HG03196 (cell line): Measurements from ENCODE around the gene SKI.
"Not testable (repeated sequence)": the region's sequence is repeated elsewhere in the genome, so short reads cannot be mapped to it uniquely, and the experiment has no call there.

Experiments
- ATAC-seq: cut with Tn5 transposase; IDR thresholded peaks from one replicate; pipeline ENCODE4 v1.9.1; 2021; ENCODE audit not compliant: unreplicated experiment

The SKI gene

DNA sequence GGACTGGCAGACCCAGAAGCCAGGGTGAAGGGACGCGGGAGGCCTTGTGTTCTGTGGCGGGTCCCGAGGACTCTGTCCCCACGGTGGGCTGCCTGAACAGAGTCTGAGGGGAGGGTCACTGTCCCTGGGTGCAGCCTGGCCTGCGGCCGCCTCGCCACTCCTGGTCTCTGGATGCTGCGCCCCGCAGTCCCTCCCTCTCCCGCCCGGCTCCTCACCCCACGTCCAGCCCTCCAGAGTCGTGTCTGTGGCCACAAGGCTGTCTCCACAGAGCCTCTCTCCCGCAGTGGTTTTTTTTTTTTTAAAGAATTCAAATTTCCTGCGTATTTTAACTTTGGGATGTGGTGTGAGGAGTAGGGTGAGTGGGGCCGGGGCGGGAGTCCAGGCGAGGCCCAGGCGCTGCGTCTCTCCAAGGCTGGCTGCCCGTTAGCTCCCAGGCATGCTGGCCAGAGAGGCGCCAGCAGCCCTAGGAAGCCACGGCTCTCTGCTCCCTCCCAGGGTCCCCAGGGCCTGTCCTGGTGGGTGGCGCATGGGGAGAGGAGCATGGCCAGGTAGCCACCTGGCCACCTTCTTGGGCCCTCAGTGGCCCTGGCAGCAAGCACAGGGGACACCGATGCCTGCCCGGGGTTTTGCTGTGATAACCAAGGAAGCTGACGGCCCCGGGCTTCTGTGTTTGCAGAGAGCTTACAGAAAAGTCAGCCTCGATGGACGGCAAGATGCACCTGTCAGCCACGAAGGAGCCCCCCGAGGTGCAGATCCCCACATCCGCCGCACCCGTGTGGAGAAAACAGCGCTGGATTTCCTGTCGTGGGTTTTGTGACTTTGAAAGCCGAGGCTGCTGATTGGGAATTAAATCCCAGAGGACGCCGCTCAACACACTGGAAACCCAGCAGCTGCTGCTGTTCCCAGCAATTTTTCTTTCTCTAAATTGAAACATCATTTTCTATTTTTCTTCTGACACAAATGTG lies 90.5 kb downstream of the SKI start:
- no peak for ATAC-seq

DNA sequence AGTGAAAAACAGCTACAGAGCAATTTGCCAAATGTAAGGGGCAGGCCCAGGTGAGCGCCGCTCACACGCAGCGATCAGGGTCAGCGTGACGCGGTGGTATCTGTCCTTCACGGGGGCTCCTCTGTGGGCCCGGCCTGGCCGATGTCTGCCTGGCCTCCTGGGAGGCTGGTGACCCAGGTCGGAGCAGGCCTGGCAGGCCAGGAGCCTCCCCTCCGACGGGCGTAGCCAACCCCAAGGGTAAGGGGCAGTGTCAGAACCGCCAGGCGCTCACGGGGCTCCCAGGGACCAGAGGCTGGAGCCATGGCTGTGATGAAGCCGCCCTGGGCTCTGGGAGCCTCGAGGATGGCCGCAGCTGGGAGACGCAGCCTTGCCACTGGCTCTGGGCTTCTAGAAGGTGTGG lies 91.2 kb downstream of the SKI start:
- ATAC-seq = no peak

DNA sequence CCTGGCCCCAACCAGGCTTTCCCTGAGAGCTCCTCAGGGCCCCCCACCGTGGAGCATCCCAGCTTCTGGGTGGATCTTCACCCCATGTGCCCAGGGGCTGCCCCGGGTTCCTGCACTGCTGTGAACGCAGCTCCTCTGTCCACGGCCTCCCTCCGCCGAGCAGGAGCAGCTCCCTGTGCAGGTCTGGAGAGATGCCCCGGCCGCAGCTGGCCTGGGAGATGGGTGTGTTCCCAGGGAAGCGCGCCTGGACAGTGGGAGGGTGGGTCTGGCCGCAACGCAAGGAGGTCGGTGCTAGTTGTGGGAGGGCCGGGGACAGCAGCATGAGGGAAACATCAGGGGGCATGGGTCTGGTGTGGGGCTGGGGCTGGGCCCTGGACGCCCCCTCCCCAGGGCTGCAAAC lies 91.9 kb downstream of the SKI start:
- ATAC-seq = no peak

DNA sequence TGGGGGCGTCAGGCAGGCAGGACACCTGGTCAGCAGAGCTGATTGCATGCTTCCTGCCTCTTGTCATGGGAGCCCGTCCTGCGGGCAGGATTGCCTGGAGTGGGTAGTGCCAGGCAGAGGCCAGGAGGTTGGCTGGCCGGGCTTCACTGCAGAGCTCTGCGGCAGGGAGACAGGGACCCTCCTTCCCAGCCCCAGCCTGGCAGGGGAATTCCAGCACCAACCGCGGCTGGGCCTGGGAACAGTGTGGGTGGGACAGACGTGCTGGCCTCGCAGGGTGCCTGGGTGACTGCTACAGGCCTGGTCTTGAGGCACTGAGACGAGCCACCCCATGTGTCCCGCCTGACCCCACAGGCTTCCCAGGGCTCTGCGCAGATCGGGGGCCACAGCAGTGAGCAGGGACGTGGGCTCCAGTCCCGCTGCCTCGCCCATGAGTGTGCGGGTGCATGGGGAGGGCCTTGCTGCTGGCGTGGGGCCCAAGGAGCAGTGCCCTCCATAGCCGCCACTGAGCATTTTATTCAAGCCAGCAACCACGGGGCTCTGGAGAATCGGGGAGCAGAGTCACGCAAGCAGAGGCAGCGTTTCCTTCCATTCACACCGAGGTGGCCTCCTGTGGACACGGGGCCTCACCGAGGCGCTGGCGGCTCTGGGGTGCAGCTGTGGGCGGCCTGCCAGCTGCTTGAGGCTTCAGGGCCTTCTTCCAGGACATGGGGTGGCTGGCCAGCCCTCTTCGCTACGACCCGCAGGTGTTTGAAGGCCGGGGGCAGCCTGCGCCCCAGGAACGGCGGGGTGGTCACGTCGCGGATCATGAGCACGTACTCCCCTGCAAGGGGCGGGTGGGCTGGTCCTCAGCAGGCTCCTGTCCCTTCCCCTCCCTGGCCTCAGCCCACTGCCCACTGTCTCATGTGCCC lies 92.9 kb downstream of the SKI start:
- ATAC-seq = no peak

DNA sequence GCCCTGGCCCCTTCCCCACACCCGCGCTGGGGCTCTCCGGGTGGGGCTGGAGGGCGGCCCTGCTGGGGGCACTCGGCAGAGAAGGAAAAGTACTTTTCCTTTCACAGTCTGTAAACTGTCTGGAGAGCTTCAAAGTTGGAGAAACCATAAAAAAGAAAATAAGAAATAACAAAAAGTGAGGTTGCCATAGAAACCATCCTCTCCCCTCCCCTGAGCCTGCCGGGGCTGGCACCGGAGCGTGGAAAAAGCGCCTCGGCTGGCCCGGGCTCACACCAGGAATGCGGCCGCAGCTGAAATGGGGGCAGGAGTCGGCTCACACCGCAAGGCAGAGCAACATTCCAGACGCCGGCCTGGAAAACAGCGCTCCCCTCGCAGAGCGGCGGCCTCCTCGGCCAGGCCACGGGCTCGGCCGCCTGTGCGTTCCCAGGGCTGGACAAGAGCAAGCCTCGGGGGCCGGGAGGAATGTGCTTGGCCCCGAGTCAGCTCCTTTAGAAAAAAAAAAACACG lies 94.0 kb downstream of the SKI start:
- no peak for ATAC-seq

DNA sequence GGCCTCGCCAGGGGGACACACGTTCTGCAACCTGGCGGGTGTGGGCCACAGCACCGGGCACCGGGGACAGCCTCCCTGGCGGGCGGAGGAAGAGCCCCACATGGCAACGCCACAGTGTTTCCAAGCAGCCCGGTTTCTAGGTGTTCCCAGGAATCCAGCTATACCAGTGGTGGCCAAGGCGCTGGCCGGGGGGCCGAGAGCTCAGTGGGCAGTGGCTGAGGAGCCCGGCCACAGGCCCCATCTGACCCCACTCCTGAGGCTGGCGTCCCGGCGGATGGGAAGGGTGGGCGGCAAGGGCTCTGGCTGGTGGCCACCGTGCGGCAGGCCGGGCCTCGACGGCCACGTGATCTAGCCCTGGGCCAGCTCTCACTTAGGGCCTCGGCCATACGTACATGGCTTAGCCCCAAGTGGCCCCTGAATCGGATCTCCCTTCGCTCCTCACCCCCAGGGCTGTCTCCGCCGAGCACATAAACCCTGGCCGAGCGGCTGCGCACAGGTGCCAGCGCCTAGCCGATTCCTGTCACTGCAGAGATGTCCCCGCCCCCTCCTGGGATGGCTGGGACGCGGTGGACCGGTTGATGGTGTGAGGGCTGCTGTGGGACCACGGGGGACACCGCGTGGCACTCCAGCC lies 94.6 kb downstream of the SKI start:
- no peak for ATAC-seq

DNA sequence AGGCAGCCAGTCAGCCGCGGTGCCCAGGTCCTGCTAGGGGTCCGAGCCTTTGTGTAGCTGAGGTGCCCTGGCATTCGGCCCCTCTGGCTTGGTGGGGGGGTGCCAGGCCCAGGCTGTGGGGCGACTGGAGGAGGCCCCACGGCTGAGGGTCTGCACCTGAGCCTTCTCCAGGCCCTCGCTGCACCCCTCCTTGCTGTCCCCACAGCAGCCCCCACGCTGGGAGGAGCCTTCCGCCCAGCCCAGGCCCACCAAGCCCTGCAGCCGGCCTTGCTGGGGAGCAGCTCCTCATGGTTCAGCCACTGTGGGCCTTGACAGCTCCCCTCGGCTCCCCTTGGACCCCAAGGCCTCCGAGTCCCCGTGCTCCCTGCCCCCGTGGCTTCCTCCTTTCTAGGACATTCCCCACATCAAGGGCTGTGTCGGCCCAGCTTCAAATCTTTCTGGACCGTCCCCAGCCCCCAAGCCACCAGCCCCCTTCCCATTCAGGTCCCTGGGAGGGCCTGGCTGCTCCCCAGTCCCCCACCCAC lies 95.4 kb downstream of the SKI start:
- no peak for ATAC-seq

DNA sequence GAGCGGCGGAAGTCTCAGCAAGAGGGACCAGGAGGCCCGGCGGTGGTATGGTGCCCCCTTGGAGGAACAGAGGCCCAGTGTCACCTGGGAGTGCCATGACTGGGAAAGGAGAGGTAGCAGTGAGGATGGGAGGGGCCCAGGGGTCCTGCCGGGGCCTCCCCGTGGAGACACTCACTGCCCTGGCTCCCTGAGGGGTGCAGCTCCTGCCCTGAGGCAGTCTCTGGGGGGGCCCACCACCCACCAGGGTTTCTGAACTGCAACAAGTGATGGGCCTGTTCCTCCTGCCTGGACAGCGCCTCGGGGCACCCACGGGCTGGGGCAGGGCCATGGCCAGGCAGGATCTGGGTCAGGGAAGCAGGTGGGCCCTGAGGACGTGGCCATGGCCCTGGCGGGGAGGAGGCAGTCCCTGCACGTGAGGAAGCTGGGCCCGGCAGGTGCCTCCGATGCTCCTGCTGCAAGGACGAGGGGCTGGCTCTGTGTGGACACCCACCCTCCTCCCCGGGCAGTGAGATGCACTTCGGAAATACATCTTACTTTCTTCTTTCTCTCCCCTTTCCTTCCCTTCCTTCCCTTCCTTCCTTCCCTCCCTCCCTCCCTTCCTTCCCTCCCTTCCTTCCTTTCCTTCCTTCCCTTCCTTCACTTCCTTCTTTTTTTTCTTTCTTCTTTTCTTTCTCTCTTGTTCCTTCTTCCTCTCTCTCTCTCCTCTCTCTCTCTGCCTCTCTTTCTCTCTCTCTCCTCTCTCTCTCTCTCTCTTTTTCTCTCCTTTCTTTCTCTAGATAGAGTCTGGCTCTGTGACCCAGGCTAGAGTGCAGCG lies 96.6 kb downstream of the SKI start:
- no peak for ATAC-seq

DNA sequence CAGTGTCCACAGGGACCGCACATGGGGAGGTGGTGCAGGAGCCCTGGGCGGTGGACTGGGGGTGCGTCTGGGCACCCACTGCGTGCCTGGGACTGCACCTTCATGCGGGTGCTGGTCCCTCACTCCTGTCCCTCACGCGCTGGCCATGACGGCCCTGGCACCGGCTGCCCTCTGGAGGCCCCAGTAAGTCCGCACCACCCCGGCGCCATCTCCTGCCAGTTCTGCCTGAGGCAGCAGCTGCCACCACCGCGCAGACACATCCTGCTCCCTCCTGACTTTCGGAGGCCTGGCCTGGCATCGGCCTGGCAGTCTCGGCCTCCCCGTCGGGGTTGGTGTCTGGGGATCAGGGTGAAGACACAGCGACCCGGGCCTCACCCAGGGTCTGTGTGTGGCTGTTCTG lies 98.4 kb downstream of the SKI start:
- no peak for ATAC-seq

DNA sequence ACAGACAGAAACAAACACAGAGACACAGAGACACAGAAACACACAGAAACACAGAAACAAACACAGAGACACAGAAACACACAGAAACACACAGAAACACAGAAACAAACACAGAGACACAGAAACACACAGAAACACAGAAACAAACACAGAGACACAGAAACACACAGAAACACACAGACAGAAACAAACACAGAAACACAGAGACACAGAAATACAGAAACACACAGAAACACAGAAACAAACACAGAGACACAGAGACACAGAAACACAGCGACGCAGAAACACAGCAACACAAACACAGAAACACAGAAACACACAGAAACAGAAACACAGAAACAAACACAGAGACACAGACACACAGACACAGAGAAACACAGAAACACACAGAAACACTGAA lies 99.0 kb downstream of the SKI start:
- ATAC-seq = not testable (repeated sequence)

DNA sequence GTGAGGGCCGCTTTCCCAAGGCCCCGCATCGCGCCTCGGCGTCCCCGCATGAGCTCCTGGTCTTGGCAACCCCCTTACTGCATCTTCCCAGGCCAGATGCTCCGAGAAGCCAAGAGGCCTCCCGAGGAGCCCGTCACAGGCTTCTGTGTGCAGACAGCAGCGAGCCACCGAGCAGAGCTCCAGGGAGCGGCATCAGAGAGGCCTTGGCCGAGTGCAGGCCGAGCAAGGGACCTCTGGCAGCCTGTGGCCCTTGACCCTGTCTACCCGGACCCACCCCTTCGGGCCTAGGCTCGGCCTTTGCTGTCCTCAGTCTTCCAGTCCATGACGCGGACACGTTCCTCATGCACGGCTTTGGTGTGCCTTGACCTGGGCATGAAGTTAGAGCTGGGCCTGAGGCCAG lies 99.7 kb downstream of the SKI start:
- ATAC-seq = no peak

DNA sequence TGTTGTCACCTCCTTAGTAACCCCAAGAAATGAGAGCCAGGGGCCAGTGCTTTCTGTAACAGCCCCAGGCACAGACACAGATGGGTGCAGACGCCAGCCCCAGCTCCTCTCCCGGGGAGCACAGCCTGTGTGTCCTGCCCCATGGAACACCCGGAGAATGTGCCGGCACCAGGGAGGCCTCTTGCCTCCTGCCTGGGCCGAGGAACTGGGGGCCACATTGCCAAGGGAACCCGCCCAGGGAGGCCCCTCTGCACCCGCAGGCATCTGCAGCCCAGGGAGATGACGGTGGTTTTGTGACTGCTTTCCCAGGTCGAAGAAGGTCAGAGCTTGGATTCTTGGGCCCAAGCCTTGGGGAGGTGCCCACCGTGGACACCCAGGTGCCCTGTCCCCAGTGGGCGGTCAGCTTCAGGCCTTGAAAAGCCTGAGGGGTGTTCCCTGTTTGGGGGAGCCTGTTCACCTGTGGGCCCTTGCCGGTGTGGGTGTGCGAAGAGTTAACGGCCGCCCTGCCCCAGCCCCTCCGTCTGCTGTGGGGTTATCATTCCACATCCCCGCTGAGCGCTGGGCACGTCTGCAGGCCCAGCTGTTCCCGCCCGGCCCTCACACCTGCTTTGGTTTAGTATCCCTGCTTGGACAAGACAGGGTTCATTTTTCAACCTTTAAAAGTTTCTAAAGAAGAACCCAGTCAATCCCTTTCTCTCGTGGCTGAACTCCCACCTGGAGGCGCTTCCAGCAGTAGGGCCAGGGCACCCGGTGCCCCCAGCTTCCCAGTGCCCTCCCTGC lies 100.7 kb downstream of the SKI start:
- no peak for ATAC-seq

DNA sequence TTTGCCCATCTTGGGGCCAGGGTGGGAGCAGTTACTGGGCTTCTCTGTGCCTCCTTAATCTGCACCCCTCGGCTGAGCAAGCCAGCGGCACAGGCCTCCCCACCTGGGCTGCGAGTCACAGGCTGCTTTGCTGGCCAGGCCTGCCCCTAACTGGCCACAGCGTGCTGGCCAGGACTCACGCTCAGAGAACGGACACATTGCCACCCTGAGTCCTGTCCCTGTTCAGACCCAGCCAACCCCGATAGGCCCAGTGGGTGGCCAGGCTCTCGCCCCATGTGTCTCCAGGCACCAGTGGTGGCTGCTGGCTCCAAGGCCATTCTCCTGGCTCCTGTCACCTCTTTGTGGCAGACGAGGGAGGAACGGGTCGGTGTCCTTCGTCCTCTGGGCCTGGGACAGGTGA lies 101.9 kb downstream of the SKI start:
- ATAC-seq = no peak

DNA sequence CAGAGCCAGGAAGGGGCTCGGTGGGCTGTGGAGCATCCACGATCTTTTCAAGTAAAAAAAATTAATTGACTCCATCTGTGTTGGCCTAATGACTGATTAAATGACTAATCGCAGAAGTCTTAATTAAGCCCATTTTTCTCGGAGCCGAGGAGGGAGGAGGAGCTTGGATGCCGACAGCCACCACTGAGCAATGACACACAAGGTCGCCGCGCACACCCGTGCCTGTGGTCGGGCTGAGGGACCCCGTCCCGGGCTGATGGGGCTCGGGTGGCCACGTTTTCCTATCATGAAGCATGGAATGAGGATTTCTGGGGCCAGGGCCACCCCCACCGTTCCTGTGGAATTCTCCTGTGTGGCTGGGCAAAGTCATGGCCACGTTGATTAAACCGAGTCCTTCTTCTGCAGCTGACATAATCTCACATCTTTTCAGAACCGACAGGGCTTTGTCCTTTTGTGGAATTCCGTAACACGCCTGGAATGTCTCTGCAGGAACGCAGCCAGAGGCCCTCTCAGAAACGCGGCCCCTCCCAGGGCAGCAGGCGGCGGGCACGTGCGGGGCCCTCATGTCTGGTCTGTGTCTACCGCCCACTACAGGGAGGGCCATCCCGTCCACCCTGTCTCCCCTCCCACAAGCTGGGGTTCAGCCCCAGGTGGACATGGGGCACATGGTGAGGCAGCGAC lies 102.5 kb downstream of the SKI start:
- no peak for ATAC-seq

DNA sequence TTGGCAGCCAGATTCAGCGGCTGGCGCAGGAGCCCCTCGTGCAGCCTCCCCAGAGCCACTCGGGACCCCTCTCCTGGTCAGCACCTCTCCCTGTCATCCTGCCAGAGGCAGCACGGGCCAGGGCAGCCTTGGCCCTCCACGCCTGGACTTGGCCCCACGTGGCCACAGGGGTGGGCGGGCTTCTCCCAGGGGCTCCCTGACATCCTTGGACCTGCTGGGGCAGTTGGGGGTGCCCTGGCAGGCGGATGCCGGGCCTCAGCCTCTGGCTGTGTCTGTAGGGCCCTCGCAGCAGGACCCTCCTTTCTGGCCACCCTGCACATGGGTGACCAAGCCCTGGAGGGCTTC lies 103.1 kb downstream of the SKI start:
- no peak for ATAC-seq

DNA sequence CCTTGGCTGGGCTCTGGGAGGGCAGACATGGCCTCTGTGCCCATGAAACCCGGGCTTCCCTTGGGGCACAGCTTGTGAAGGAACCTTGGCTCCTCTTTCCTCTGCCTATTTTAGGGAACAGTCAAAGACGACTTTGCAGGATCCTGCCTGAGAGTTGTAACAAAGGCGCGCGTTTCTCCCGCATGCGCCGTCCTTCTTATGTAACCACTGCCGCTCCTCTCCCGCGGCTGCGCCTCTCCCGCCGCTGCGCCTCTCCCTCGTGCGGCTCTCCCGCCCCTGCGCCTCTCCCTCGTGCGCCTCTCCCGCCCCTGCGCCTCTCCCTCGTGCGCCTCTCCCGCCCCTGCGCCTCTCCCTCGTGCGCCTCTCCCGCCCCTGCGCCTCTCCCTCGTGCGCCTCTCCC lies 103.5 kb downstream of the SKI start:
- not testable (repeated sequence) for ATAC-seq

DNA sequence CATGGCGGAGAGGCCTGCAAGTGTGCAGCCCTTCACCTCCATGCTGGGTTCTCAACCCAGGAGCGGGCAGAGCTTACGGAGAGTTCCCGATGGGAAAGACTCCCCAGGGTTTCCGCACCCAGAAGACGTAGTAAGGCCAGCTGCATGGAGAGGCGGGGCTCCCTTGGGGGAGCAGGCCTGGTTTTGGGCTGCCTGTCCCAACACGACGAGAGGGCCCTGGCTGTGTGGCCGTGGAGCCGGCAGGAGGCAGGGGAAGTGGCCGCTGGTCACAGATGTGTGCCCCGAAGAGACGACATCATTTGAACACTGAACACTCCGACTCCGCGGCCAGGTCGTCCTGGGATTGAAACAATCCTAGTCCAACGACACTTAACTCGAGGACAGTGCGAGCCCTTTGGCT lies 106.2 kb downstream of the SKI start:
- ATAC-seq = no peak

DNA sequence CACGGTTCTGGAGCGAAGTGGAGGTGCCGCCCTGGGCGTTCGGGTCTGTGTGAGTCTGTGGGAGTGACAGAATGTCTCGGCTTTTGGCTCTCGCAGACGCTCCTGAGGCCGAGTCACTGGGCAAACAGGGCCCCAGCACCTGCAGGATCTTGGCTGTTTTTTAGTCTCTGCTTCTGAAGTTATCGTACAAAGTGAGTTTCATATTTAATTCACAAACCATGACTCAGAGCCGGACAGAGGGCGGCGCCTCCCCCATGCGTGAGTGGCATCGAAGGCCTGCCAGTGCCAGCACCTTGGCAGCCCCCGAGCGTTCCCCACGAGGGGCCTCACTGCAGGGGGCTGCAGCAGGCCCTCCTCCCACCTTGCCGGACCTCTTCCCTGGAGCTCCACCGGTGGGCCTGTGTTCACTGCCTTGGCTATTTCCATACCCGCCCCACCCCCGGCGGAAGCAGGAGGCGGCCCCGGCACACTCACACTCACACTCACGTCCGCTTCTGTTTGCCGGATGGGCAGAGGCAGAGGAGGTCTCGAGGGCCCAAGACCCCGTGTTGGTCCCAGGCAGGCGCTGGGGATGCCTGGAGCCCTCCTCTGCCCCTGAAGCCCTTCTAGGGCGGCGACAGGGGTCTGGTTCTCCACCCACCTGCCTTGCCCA lies 106.9 kb downstream of the SKI start:
- no peak for ATAC-seq
